ENCODE measurements around the gene PHOSPHO2. TPM values are rescaled to one million over a fixed set of nuclear protein-coding genes. Genes with fewer than 3 reads are reported as not detected.
A peak's percentile ranks its signal among the peaks of the same experiment; 100 is the strongest.

PHOSPHO2 gene
- total and polyA plus RNA-seq, 9 of the 15 experiments (the other 6 are each of a cell fraction or from before 2014, with no cell fraction given), result 7.8 to 19.1 (median 11.7) TPM

GRCh38 chr2:169716938-169717690, 22.8 kb downstream of the PHOSPHO2 start (continued):
- TF ChIP-seq ZNF3 (CRISPR knock-in tag; IDR thresholded peaks at IDR 0.05) (no peak), TEAD1 (CRISPR knock-in tag; IDR thresholded peaks at IDR 0.05) (0 out of 4 replicates have a peak, but pooled peaks of 1 of the 2 experiments have one; percentile 36), ZBTB34 (CRISPR knock-in tag; IDR thresholded peaks at IDR 0.05) (0 out of 2 replicates have a peak, but pooled peaks have one; percentile 71), ETV1 (tag; conservative IDR thresholded peaks at IDR 0.05; ENCODE audit: low read depth) (peak; percentile 64)

GRCh38 chr2:169717691-169718063, 23.4 kb downstream of the PHOSPHO2 start:
- Histone ChIP-seq H3K27me3 (ENCODE audit: control insufficient read depth in 2 of 2, insufficient read depth in 2 of 2, low read length in 2 of 2) (no peaks in the 10 kb centered on the region), H3K79me2 (ENCODE audit: control insufficient read depth, insufficient read depth, low read length) (no peaks in the 10 kb centered on the region), H2AFZ (ENCODE audit: low read depth, low read length) (0 out of 2 replicates have a peak overlapping the region, but pooled peaks have one; percentile 57), H3K36me3 (ENCODE audit: control insufficient read depth, insufficient read depth, low read length) (no peaks in the 10 kb centered on the region), H3K4me2 (ENCODE audit: insufficient read depth, low read length) (no peak overlapping the region), H3K27ac (ENCODE audit: extremely low read depth, low read depth, low read length) (no peak overlapping the region), H3K9me3 (replicated peaks; ENCODE audit: control insufficient read depth, insufficient read depth, low read depth, low read length) (no peaks in the 10 kb centered on the region), H4K20me1 (replicated peaks; ENCODE audit: control insufficient read depth, insufficient read depth, low read length) (no peaks in the 10 kb centered on the region), H3K4me1 (replicated peaks in 1 of 2; ENCODE audit: control insufficient read depth in 2 of 2, insufficient read depth in 2 of 2, low read length in 2 of 2) (peaks cover 18 to 38% of the 10 kb centered on the region in 2 experiments), H3K4me3 (no peak overlapping the region), H3K9me1 (ENCODE audit: control insufficient read depth, insufficient read depth, low read length) (no peaks in the 10 kb centered on the region), H3K9ac (ENCODE audit: insufficient read depth in 1 of 2, low read depth in 2 of 2, low read length in 2 of 2) (no peak overlapping the region)
- 39% methylated on average over 4 of the region's 4 CpGs for WGBS (ENCODE audit: insufficient coverage, low coverage, missing lambda C conversion rate)
- ChIA-PET POLR2A (interaction anchor here (3.0 to 4.7 kb wide), 2 partner anchors 12 to 17 kb away, joined by 37 to 60 read pairs; partner anchors contain the start of gene KLHL23), CTCF (ENCODE audit: low intra/inter-chr PET ratio) (no interaction called here)
- BruUV-seq (replicated peaks), result no TSS peak
- ATAC-seq (no peak), DNase-seq (ENCODE audit: extremely low read depth in 1 of 4, low spot score in 3 of 4) (no peak), FAIRE-seq (no peak)
- intact Hi-C loops (cut with micrococcal nuclease), result no loop called here
- in situ Hi-C loops (cut with MboI), result no loop called here
- TF ChIP-seq SREBF1 (IDR thresholded peaks at IDR 0.05; ENCODE audit: borderline replicate concordance, low read depth, low read length) (no peak), NFIC (IDR thresholded peaks at IDR 0.05) (no peak), ZNF583 (CRISPR knock-in tag; IDR thresholded peaks at IDR 0.05) (0 out of 2 replicates have a peak, but pooled peaks have one; percentile 3), BCOR (IDR thresholded peaks at IDR 0.05) (peak; percentile 9; the same call in 1 of the 2 replicates), NR4A1 (CRISPR knock-in tag; IDR thresholded peaks at IDR 0.05) (no peak), NR4A1 (tag; IDR thresholded peaks at IDR 0.05) (0 out of 2 replicates have a peak, but pooled peaks have one; percentile 8), HDAC3 (IDR thresholded peaks at IDR 0.05; ENCODE audit: borderline replicate concordance, partially characterized antibody) (peak; percentile 9), ZNF592 (IDR thresholded peaks at IDR 0.05) (peak; percentile 21; the same call in 1 of the 2 replicates), LARP7 (IDR thresholded peaks at IDR 0.05) (no peak), CXXC5 (CRISPR knock-in tag; IDR thresholded peaks at IDR 0.05) (peak; percentile 0; the same call in 1 of the 2 replicates)
